ENCODE results near the gene PTMA.

The PTMA gene

GRCh38 chr2:231718799-231719198 lies 10.5 kb downstream of the PTMA start:
- Histone ChIP-seq H2AFZ (ENCODE audit: low read length) (no peak overlapping the region), H3K4me2 (ENCODE audit: low read depth, low read length) (no peak overlapping the region), H4K20me1 (ENCODE audit: insufficient read depth, low read length) (0 out of 2 replicates have a peak, but pooled peaks cover 4% of the 10 kb centered on the region), H3K9me2 (replicated peaks; ENCODE audit: insufficient read depth, low read length) (no peaks in the 10 kb centered on the region), H3F3A (ENCODE audit: insufficient read depth, low read length) (peaks cover 14% of the 10 kb centered on the region), H3K4me3 (ENCODE audit: low read length) (no peak overlapping the region), H3K4me1 (ENCODE audit: low read length) (no peaks in the 10 kb centered on the region), H3K36me3 (replicated peaks; ENCODE audit: insufficient read depth, low read length) (no peaks in the 10 kb centered on the region), H3K9ac (ENCODE audit: low read length) (no peak overlapping the region), H3K27ac (ENCODE audit: low read length) (no peak overlapping the region), H3K27me3 (replicated peaks; ENCODE audit: insufficient read depth, low read length) (no peaks in the 10 kb centered on the region), H3K79me2 (ENCODE audit: low read length) (no peaks in the 10 kb centered on the region), H3K9me3 (replicated peaks; ENCODE audit: insufficient read depth, low read length) (no peaks in the 10 kb centered on the region)
- TF ChIP-seq CTCF (IDR thresholded peaks at IDR 0.05; ENCODE audit: low read length) = no peak
- no peak for DNase-seq

- no peak overlapping the region for H2AFZ ChIP-seq (ENCODE audit: low read length)
- H4K20me1 ChIP-seq (ENCODE audit: insufficient read depth, low read length) = no peaks in the 10 kb centered on the region
- H3K27me3 ChIP-seq (replicated peaks; ENCODE audit: insufficient read depth, low read length) = no peaks in the 10 kb centered on the region
- no peak overlapping the region for H3K27ac ChIP-seq (ENCODE audit: low read length)
- DNase-seq = no peak
- H3K9me3 ChIP-seq (replicated peaks; ENCODE audit: insufficient read depth, low read length) = no peaks in the 10 kb centered on the region
- H3K36me3 ChIP-seq (replicated peaks; ENCODE audit: insufficient read depth, low read length) = no peaks in the 10 kb centered on the region
- no peak for TF ChIP-seq EZH2 (optimal IDR thresholded peaks at IDR 0.05; ENCODE audit: low read depth, low read length)
- no peak for TF ChIP-seq CTCF (IDR thresholded peaks at IDR 0.05; ENCODE audit: low read length)
- no peak for TF ChIP-seq EZH2phosphoT487 (IDR thresholded peaks at IDR 0.05; ENCODE audit: low read length)
- H3F3A ChIP-seq (ENCODE audit: insufficient read depth, low read length) = no peaks in the 10 kb centered on the region
- no peak overlapping the region for H3K4me3 ChIP-seq (ENCODE audit: low read length)
- no peaks in the 10 kb centered on the region for H3K4me1 ChIP-seq (ENCODE audit: low read length)
- no peak overlapping the region for H3K4me2 ChIP-seq (ENCODE audit: low read depth, low read length)
- no peak overlapping the region for H3K9ac ChIP-seq (ENCODE audit: low read length)
- H3K9me2 ChIP-seq (replicated peaks; ENCODE audit: insufficient read depth, low read length) = no peaks in the 10 kb centered on the region
- no peaks in the 10 kb centered on the region for H3K79me2 ChIP-seq (ENCODE audit: low read length)
Measured at GRCh38 chr2:231720292-231720986, 12.1 kb downstream of the PTMA start.

GRCh38 chr2:231720987-231721966 lies 13.0 kb downstream of the PTMA start:
- DNase-seq = no peak
- no peaks in the 10 kb centered on the region for H4K20me1 ChIP-seq (ENCODE audit: insufficient read depth, low read length)
- no peak overlapping the region for H3K27ac ChIP-seq (ENCODE audit: low read length)
- no peak overlapping the region for H3K9ac ChIP-seq (ENCODE audit: low read length)
- H3K9me2 ChIP-seq (replicated peaks; ENCODE audit: insufficient read depth, low read length) = no peaks in the 10 kb centered on the region
- no peaks in the 10 kb centered on the region for H3K27me3 ChIP-seq (replicated peaks; ENCODE audit: insufficient read depth, low read length)
- no peaks in the 10 kb centered on the region for H3K36me3 ChIP-seq (replicated peaks; ENCODE audit: insufficient read depth, low read length)
- H3K4me1 ChIP-seq (ENCODE audit: low read length) = no peaks in the 10 kb centered on the region
- no peak overlapping the region for H3K4me3 ChIP-seq (ENCODE audit: low read length)
- no peaks in the 10 kb centered on the region for H3F3A ChIP-seq (ENCODE audit: insufficient read depth, low read length)
- no peak overlapping the region for H2AFZ ChIP-seq (ENCODE audit: low read length)
- H3K79me2 ChIP-seq (ENCODE audit: low read length) = no peaks in the 10 kb centered on the region
- H3K9me3 ChIP-seq (replicated peaks; ENCODE audit: insufficient read depth, low read length) = no peaks in the 10 kb centered on the region
- TF ChIP-seq EZH2 (optimal IDR thresholded peaks at IDR 0.05; ENCODE audit: low read depth, low read length) = no peak
- no peak for TF ChIP-seq EZH2phosphoT487 (IDR thresholded peaks at IDR 0.05; ENCODE audit: low read length)
- no peak for TF ChIP-seq CTCF (IDR thresholded peaks at IDR 0.05; ENCODE audit: low read length)
- H3K4me2 ChIP-seq (ENCODE audit: low read depth, low read length) = no peak overlapping the region

Data from MM.1S (cell line).